Coronary artery (tissue), 2 donors: ENCODE results near the gene C8A.

Experiments
- DNase-seq: peaks from one replicate; pipeline ENCODE4 v3.0.0-alpha.2; 2017; ENCODE audit warnings: low spot score
- H3K27ac ChIP-seq, 2 donors: fragments of 200-600 bp; sonication (generic); one replicate each; pipeline ENCODE4 v1.5.1; 2016 to 2019
- H3K4me3 ChIP-seq: fragments of 200-600 bp; sonication (generic); 2 replicates; pipeline ENCODE4 v1.5.1; 2016; ENCODE audit warnings: mild to moderate bottlenecking, moderate library complexity
- CTCF ChIP-seq: fragments of 200-600 bp; sonication (generic); IDR thresholded peaks from one replicate; pipeline ENCODE4 v1.5.1; 2019; ENCODE audit warnings: antibody characterized with exemption

C8A gene

GRCh38 chr1:56849750-56850149, 4.8 kb upstream of the C8A start:
- TF ChIP-seq CTCF: no peak
- DNase-seq: no peak
- Histone ChIP-seq H3K4me3 (no peak overlapping the region), H3K27ac (no peak overlapping the region)

- no peak for TF ChIP-seq CTCF
- Histone ChIP-seq H3K27ac (no peak overlapping the region), H3K4me3 (no peak overlapping the region)
- DNase-seq: no peak
Observed at GRCh38 chr1:56850411-56850810, 4.2 kb upstream of the C8A start.

GRCh38 chr1:56850922-56851321, 3.7 kb upstream of the C8A start:
- H3K4me3 ChIP-seq: no peak overlapping the region
- no peak for DNase-seq
- no peak overlapping the region for H3K27ac ChIP-seq
- TF ChIP-seq CTCF: no peak

- no peak overlapping the region for H3K27ac ChIP-seq
- H3K4me3 ChIP-seq: no peak overlapping the region
- DNase-seq: no peak
Observed at GRCh38 chr1:56852476-56852875, 2.1 kb upstream of the C8A start.

GRCh38 chr1:56855190-56855589, 593 bp downstream of the C8A start:
- no peak for DNase-seq
- Histone ChIP-seq H3K4me3 (no peak overlapping the region), H3K27ac (no peak overlapping the region)
- TF ChIP-seq CTCF: no peak

More at GRCh38 chr1:56852476-56852875, 2.1 kb upstream of the C8A start:
- TF ChIP-seq CTCF: no peak

GRCh38 chr1:56856186-56856585, 1.6 kb downstream of the C8A start:
- no peak overlapping the region for H3K27ac ChIP-seq
- no peak for TF ChIP-seq CTCF
- DNase-seq: no peak
- no peak overlapping the region for H3K4me3 ChIP-seq

GRCh38 chr1:56859287-56859686, 4.7 kb downstream of the C8A start:
- DNase-seq: no peak
- TF ChIP-seq CTCF: no peak
- no peak overlapping the region for H3K4me3 ChIP-seq
- no peak overlapping the region for H3K27ac ChIP-seq
